Chondrocyte (in vitro differentiated cells): ENCODE data around the gene CMSS1. TPM values are rescaled to one million over a fixed set of nuclear protein-coding genes. Genes with fewer than 3 reads are reported as not detected.
A peak's percentile ranks its signal among the peaks of the same experiment; 100 is the strongest.

Experiments
- DNase-seq: peaks from one replicate; pipeline ENCODE4 v3.0.0; 2021; ENCODE audit warnings: mixed read lengths, low spot score
- H3K27ac Mint-ChIP-seq: one replicate; pipeline ENCODE4 v1.8.0; 2021; ENCODE audit warnings: mild to moderate bottlenecking, moderate library complexity, mixed read lengths; ENCODE audit not compliant: unreplicated experiment
- H3K27me3 Mint-ChIP-seq: 2 replicates; pipeline ENCODE4 v1.8.0; 2021; ENCODE audit warnings: low read depth, mixed read lengths
- H3K36me3 Mint-ChIP-seq: 2 replicates; pipeline ENCODE4 v1.8.0; 2021; ENCODE audit warnings: low read depth, mixed read lengths
- H3K4me1 Mint-ChIP-seq: 2 replicates; pipeline ENCODE4 v1.8.0; 2021; ENCODE audit warnings: low read depth, mild to moderate bottlenecking, mixed read lengths
- H3K4me3 Mint-ChIP-seq: one replicate; pipeline ENCODE4 v1.8.0; 2021; ENCODE audit warnings: mild to moderate bottlenecking, moderate library complexity, mixed read lengths; ENCODE audit not compliant: unreplicated experiment
- H3K9me3 Mint-ChIP-seq: 2 replicates; pipeline ENCODE4 v1.8.0; 2021; ENCODE audit warnings: low read depth, mixed read lengths
- total RNA-seq: library from RNA; stranded (reverse); gene quantifications from 3 replicates; pipeline ENCODE4 v1.2.1, GENCODE V29; 2021
- TF ChIP-seq, protein P1 (sequence below): fragments of 200-600 bp; sonication (generic); IDR thresholded peaks from 2 replicates; pipeline ENCODE4 v1.5.0; 2021; ENCODE audit warnings: antibody characterized with exemption, mild to moderate bottlenecking, moderate library complexity

The CMSS1 gene
- total RNA-seq, 1 donor from 2014 or later = 19.5 TPM

DNA sequence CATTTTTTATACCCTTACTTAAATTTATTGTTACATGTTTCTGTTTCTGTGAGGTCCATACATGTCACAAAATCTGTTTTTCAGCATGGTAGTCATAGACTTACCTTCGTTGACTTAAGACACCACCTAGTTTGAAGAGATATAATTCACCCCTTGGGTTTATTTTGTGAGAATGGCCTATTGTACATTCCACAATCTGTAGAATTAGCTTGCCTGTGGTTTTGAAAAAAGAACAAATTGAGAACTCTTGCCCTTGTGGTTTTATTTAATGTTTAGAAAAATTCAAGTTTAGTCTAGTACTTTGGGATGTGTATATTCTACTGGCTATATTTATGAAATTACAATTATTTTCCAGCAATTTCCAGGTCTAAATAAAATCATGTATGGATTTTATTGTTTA, 265.1 kb downstream of the CMSS1 start:
- Mint-ChIP-seq H3K4me3 (no peak overlapping the region), H3K9me3 (no peaks in the 10 kb centered on the region), H3K36me3 (no peaks in the 10 kb centered on the region), H3K27ac (peak overlapping the region; percentile 66), H3K27me3 (no peaks in the 10 kb centered on the region), H3K4me1 (peaks cover 69% of the 10 kb centered on the region)
- TF ChIP-seq, protein P1, sequence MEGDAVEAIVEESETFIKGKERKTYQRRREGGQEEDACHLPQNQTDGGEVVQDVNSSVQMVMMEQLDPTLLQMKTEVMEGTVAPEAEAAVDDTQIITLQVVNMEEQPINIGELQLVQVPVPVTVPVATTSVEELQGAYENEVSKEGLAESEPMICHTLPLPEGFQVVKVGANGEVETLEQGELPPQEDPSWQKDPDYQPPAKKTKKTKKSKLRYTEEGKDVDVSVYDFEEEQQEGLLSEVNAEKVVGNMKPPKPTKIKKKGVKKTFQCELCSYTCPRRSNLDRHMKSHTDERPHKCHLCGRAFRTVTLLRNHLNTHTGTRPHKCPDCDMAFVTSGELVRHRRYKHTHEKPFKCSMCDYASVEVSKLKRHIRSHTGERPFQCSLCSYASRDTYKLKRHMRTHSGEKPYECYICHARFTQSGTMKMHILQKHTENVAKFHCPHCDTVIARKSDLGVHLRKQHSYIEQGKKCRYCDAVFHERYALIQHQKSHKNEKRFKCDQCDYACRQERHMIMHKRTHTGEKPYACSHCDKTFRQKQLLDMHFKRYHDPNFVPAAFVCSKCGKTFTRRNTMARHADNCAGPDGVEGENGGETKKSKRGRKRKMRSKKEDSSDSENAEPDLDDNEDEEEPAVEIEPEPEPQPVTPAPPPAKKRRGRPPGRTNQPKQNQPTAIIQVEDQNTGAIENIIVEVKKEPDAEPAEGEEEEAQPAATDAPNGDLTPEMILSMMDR = no peak
- DNase-seq = no peak

DNA sequence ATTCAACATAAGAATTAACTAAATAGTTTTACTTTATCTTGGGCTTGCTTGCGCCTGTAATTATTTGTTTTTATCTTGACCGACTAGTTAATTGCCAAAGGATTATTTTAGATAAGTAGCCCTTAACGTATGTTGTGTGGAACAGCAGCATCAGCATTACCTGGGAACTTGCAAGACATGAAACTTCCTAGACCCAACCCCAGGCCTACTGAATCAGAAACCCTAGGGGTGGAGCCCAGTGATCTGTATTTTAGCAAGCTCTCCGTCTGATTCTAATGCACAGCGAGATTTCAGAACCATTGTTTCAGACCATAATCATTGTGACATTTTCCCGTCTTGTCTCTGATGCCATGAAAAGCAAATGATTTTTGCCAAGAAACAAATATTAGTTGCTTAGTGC, 265.5 kb downstream of the CMSS1 start:
- DNase-seq = no peak
- Mint-ChIP-seq H3K4me1 (peaks cover 69% of the 10 kb centered on the region), H3K4me3 (no peak overlapping the region), H3K36me3 (no peaks in the 10 kb centered on the region), H3K27ac (peak overlapping the region; percentile 59), H3K27me3 (no peaks in the 10 kb centered on the region), H3K9me3 (no peaks in the 10 kb centered on the region)
- TF ChIP-seq, protein P1 = no peak

DNA sequence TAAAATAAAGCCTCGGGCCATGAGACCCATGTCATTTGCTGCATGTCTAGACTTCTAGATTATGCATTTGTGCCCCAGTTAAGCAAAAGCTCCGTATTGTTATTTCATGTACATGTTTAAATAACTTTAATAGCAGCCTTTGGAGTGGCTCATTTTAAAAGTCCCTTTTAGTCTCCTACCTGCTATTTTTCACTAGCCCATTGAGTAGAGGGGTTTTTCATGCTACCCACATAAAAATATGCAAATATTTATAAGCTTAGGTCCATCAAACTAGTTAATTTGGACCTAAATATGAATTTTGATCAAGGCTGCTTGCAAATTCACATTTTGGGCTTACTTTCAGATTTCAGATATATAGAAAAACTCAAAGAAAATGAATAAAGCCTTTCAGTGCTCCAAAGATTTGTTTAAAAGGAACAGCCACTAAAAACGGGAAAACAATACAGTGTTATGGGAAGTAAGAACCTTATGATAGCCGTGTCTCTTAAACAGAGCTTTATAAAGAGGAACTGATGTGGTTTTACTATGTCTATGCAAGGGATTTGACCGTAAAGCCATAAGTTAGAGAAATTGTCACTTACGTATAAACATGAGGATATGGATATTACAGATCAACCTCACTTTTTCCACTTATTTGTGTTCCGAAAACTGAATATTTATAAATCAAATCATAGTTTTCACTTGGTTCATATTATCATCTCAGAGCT, 266.6 kb downstream of the CMSS1 start:
- Mint-ChIP-seq H3K27ac (no peak overlapping the region), H3K4me1 (peaks cover 78% of the 10 kb centered on the region), H3K4me3 (no peak overlapping the region), H3K36me3 (no peaks in the 10 kb centered on the region), H3K27me3 (no peaks in the 10 kb centered on the region), H3K9me3 (no peaks in the 10 kb centered on the region)
- TF ChIP-seq, protein P1 = no peak
- no peak for DNase-seq

- Mint-ChIP-seq H3K27ac (peak overlapping the region; percentile 78), H3K4me1 (peaks cover 81% of the 10 kb centered on the region), H3K36me3 (no peaks in the 10 kb centered on the region), H3K4me3 (no peak overlapping the region), H3K9me3 (no peaks in the 10 kb centered on the region), H3K27me3 (no peaks in the 10 kb centered on the region)
- DNase-seq = no peak
- TF ChIP-seq, protein P1 = no peak
Observed at GRCh38 chr3:100086401-100086800, 268.7 kb downstream of the CMSS1 start.

DNA sequence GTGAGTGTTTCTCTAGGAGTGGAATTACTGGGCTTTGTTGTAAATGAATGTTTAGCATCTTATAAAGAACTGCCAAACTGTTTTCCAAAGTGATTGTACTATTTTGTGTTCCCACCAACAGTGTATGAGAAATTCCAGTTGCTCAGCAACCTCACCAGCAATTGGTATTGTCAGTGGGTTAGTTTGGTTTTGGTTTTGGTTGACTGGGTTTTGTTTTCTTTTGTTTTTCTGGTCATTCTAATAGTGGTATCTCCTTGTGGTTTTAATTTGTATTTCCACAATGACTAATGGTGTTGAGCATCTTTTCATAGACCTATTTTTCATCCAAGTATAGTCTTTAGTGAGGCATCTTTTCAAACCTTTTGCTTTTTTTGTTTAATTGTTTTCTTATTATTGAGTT, 269.5 kb downstream of the CMSS1 start:
- H3K36me3 Mint-ChIP-seq = no peaks in the 10 kb centered on the region
- peak overlapping the region; percentile 78 for H3K27ac Mint-ChIP-seq

More for the DNA sequence above, 269.5 kb downstream of the CMSS1 start:
- no peak for DNase-seq
- peaks cover 81% of the 10 kb centered on the region for H3K4me1 Mint-ChIP-seq
- H3K9me3 Mint-ChIP-seq = no peaks in the 10 kb centered on the region
- no peak overlapping the region for H3K4me3 Mint-ChIP-seq
- TF ChIP-seq, protein P1 = no peak
- H3K27me3 Mint-ChIP-seq = no peaks in the 10 kb centered on the region
